Activated B cell treated with CpG ODN at 0.5 μM for 24 hours (primary cell): ENCODE results near the gene FTSJ1. TPM values are rescaled to one million over a fixed set of nuclear protein-coding genes. Genes with fewer than 3 reads are reported as not detected.

Source experiments
- ATAC-seq: fragments of 200-7000 bp; cut with Tn5 transposase; one replicate; pipeline ENCODE4 v1.10.0; 2021; ENCODE audit warnings: low read depth, mild to moderate bottlenecking, moderate library complexity
- CTCF ChIA-PET: fragments of 350-600 bp; sonication (Branson Sonifier 250); formaldehyde crosslinking; loops from one replicate; lab custom pipeline; 2021; ENCODE audit warnings: antibody characterized with exemption; lab: Charles Lee
- POLR2A ChIA-PET: fragments of 350-600 bp; sonication (Branson Sonifier 250); formaldehyde crosslinking; loops from one replicate; lab custom pipeline; 2021; ENCODE audit warnings: antibody characterized with exemption; lab: Charles Lee
- DNase-seq: peaks from one replicate; pipeline ENCODE4 v3.0.0; 2022
- H3K27ac Mint-ChIP-seq: one replicate; pipeline ENCODE4 v1.8.0; 2020; ENCODE audit warnings: mixed read lengths
- H3K27me3 Mint-ChIP-seq: one replicate; pipeline ENCODE4 v1.8.0; 2021; ENCODE audit warnings: mixed read lengths
- H3K36me3 Mint-ChIP-seq: one replicate; pipeline ENCODE4 v1.8.0; 2021; ENCODE audit warnings: low read depth, mixed read lengths
- H3K4me1 Mint-ChIP-seq: one replicate; pipeline ENCODE4 v1.8.0; 2021; ENCODE audit warnings: mixed read lengths
- H3K4me3 Mint-ChIP-seq: one replicate; pipeline ENCODE4 v1.8.0; 2020; ENCODE audit warnings: mild to moderate bottlenecking, mixed read lengths
- H3K9me3 Mint-ChIP-seq: one replicate; pipeline ENCODE4 v1.8.0; 2020; ENCODE audit warnings: mixed read lengths
- CTCF ChIP-seq: fragments of 200-600 bp; IDR thresholded peaks from one replicate; pipeline ENCODE4 v1.8.0; 2022; ENCODE audit warnings: antibody characterized with exemption, mild to moderate bottlenecking
- intact Hi-C: fragments of 100-400 bp; cut with micrococcal nuclease; formaldehyde crosslinking; loops from one replicate; pipeline ENCODE4 v1.15.1; 2024
- total RNA-seq: library from RNA; stranded (reverse); gene quantifications from 2 replicates; pipeline ENCODE4 v1.2.3, GENCODE V29; 2022

Gene FTSJ1
- total RNA-seq, 1 donor from 2014 or later = 44.5 TPM

- H3K4me1 Mint-ChIP-seq = peaks cover 25% of the 10 kb centered on the region
- no peak overlapping the region for H3K4me3 Mint-ChIP-seq
- no peaks in the 10 kb centered on the region for H3K27me3 Mint-ChIP-seq
- no peak overlapping the region for H3K27ac Mint-ChIP-seq
- ChIA-PET CTCF (interaction anchor here (0.8 kb wide), 1 partner anchor 33 kb away, joined by 4 read pairs; no protein-coding TSS in a partner anchor), POLR2A (interaction anchor here (1.1 to 1.7 kb wide), 2 partner anchors 34 to 65 kb away, joined by 6 read pairs; partner anchors contain the start of gene PORCN)
- no peaks in the 10 kb centered on the region for H3K9me3 Mint-ChIP-seq
- intact Hi-C loops = no loop called here
- H3K36me3 Mint-ChIP-seq = peaks cover 24% of the 10 kb centered on the region
- no peak for ATAC-seq
- DNase-seq = no peak
- no peak for TF ChIP-seq CTCF
Measured at GRCh38 chrX:48474581-48474980, 1.4 kb upstream of the FTSJ1 start.

- no peak for DNase-seq
- Mint-ChIP-seq H3K9me3 (no peaks in the 10 kb centered on the region), H3K27ac (peak overlapping the region; percentile 93), H3K36me3 (peaks cover 26% of the 10 kb centered on the region), H3K4me1 (peaks cover 23% of the 10 kb centered on the region), H3K27me3 (no peaks in the 10 kb centered on the region), H3K4me3 (peak overlapping the region; percentile 89)
- intact Hi-C loops = loop anchor here (1.0 to 5.0 kb wide), 3 partner anchors 99 to 823 kb away; partner anchors contain the start of genes ELK1, HDAC6 and RBM3
- TF ChIP-seq CTCF = no peak
- POLR2A ChIA-PET = interaction anchor here (0.7 to 1.7 kb wide), 4 partner anchors 33 to 99 kb away, joined by 3 to 6 read pairs (median 4); partner anchors contain the start of genes PORCN and RBM3
- no peak for ATAC-seq
- CTCF ChIA-PET = no interaction called here
Measured at GRCh38 chrX:48475296-48475695, 703 bp upstream of the FTSJ1 start.

- peaks cover 37% of the 10 kb centered on the region for H3K36me3 Mint-ChIP-seq
- peaks cover 23% of the 10 kb centered on the region for H3K4me1 Mint-ChIP-seq
- no peak for TF ChIP-seq CTCF
- peak overlapping the region; percentile 89 for H3K4me3 Mint-ChIP-seq
- peak overlapping the region; percentile 93 for H3K27ac Mint-ChIP-seq
- no peaks in the 10 kb centered on the region for H3K9me3 Mint-ChIP-seq
- DNase-seq (no peak), ATAC-seq (no peak)
- ChIA-PET CTCF (no interaction called here), POLR2A (no interaction called here)
- intact Hi-C loops = loop anchor here (1.0 to 5.0 kb wide), 7 partner anchors 31 to 825 kb away; partner anchors contain the start of genes EBP, ELK1, HDAC6 and PORCN
- no peaks in the 10 kb centered on the region for H3K27me3 Mint-ChIP-seq
Measured at GRCh38 chrX:48476919-48477318, 920 bp downstream of the FTSJ1 start.

- POLR2A ChIA-PET = no interaction called here
- H3K27ac Mint-ChIP-seq = no peak overlapping the region
Measured at GRCh38 chrX:48477960-48478755, 2.2 kb downstream of the FTSJ1 start.

More at GRCh38 chrX:48477960-48478755, 2.2 kb downstream of the FTSJ1 start:
- TF ChIP-seq CTCF = no peak
- peaks cover 23% of the 10 kb centered on the region for H3K4me1 Mint-ChIP-seq
- no peaks in the 10 kb centered on the region for H3K27me3 Mint-ChIP-seq
- H3K9me3 Mint-ChIP-seq = no peaks in the 10 kb centered on the region
- H3K4me3 Mint-ChIP-seq = no peak overlapping the region
- H3K36me3 Mint-ChIP-seq = peaks cover 49% of the 10 kb centered on the region
- CTCF ChIA-PET = no interaction called here
- intact Hi-C loops = loop anchor here (2.0 to 5.0 kb wide), 3 partner anchors 324 to 826 kb away; partner anchors contain the start of genes ELK1, HDAC6 and ZNF81
- DNase-seq (no peak), ATAC-seq (no peak)
